ENCODE data around the gene SLC52A1. TPM values are rescaled to one million over a fixed set of nuclear protein-coding genes. Genes with fewer than 3 reads are reported as not detected.

Gene SLC52A1
- total and polyA plus RNA-seq, 2 of the 13 experiments (the other 11 are each of a cell fraction or from before 2014, with no cell fraction given) = 0.03 to 0.13 TPM

DNA sequence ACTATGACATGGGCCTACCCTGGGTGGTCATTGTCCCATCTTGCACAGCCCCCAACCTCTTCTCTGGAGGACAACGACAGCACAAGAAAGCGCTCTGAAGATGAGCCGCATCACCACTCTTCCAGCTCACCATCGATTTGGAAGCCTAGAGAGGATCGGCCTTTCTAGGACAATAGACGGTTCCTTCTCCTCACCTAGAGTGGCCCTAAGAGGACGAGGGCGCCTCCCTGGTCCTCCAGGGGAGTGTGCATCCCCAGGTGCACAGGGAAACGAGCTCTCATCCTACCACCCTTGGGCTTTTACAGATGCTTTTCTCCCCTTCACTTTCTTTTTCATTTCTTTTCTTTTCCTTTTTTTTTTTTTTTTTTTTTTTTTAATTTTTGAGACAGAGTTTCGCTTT, 20.3 kb upstream of the SLC52A1 start:
- WGBS (ENCODE audit: low lambda C conversion rate) = 53% methylated on average over 7 of the region's 10 CpGs
- H3K4me3 ChIP-seq (replicated peaks in 1 of 3; ENCODE audit: insufficient read depth in 1 of 3, low read depth in 2 of 3, low read length in 3 of 3) = peak overlapping the region in 1 of 3 experiments; percentile 34; a peak in 1 of 6 replicates
- no peak overlapping the region for H3K27ac ChIP-seq (ENCODE audit: extremely low read length, insufficient read depth, low read length)
- H4K20me1 ChIP-seq (ENCODE audit: insufficient read depth, low read length) = no peaks in the 10 kb centered on the region
- no peaks in the 10 kb centered on the region for H3K36me3 ChIP-seq (replicated peaks in 1 of 2; ENCODE audit: control insufficient read depth in 1 of 2, insufficient read depth in 2 of 2, low read length in 2 of 2)
- BruUV-seq (replicated peaks) = no TSS peak
- ATAC-seq (peak; percentile 67), DNase-seq (ENCODE audit: low spot score) (peak; percentile 34), FAIRE-seq (no peak)
- peak overlapping the region; percentile 44; the same call in 1 of the 2 replicates for H3K4me2 ChIP-seq (ENCODE audit: low read depth, low read length)
- no peaks in the 10 kb centered on the region for H3K27me3 ChIP-seq (ENCODE audit: control insufficient read depth in 1 of 2, insufficient read depth in 2 of 2, low read length in 2 of 2)
- no peaks in the 10 kb centered on the region for H3K9me3 ChIP-seq (ENCODE audit: low read length)
- H3K9ac ChIP-seq (ENCODE audit: insufficient read depth, low read depth, low read length) = no peak overlapping the region
- no peak overlapping the region for H2AFZ ChIP-seq (ENCODE audit: low read length)
- H3K4me1 ChIP-seq (ENCODE audit: insufficient read depth, low read length) = peaks cover 11% of the 10 kb centered on the region
- intact Hi-C loops (cut with micrococcal nuclease; ENCODE audit: unreplicated experiment) (no loop called here), in situ Hi-C loops (cut with HindIII; ENCODE audit: extremely low pct_ligation_motif_present, low pct_unique_long_range_greater_than_20kb) (loop anchor here (10.0 kb wide), 1 partner anchor 151 kb away; the partner anchor contains the start of gene CHRNE)
- TF ChIP-seq, protein P1, sequence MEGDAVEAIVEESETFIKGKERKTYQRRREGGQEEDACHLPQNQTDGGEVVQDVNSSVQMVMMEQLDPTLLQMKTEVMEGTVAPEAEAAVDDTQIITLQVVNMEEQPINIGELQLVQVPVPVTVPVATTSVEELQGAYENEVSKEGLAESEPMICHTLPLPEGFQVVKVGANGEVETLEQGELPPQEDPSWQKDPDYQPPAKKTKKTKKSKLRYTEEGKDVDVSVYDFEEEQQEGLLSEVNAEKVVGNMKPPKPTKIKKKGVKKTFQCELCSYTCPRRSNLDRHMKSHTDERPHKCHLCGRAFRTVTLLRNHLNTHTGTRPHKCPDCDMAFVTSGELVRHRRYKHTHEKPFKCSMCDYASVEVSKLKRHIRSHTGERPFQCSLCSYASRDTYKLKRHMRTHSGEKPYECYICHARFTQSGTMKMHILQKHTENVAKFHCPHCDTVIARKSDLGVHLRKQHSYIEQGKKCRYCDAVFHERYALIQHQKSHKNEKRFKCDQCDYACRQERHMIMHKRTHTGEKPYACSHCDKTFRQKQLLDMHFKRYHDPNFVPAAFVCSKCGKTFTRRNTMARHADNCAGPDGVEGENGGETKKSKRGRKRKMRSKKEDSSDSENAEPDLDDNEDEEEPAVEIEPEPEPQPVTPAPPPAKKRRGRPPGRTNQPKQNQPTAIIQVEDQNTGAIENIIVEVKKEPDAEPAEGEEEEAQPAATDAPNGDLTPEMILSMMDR (CRISPR knock-in tag; IDR thresholded peaks at IDR 0.05) = peak; percentile 49
- TF ChIP-seq, protein P2, sequence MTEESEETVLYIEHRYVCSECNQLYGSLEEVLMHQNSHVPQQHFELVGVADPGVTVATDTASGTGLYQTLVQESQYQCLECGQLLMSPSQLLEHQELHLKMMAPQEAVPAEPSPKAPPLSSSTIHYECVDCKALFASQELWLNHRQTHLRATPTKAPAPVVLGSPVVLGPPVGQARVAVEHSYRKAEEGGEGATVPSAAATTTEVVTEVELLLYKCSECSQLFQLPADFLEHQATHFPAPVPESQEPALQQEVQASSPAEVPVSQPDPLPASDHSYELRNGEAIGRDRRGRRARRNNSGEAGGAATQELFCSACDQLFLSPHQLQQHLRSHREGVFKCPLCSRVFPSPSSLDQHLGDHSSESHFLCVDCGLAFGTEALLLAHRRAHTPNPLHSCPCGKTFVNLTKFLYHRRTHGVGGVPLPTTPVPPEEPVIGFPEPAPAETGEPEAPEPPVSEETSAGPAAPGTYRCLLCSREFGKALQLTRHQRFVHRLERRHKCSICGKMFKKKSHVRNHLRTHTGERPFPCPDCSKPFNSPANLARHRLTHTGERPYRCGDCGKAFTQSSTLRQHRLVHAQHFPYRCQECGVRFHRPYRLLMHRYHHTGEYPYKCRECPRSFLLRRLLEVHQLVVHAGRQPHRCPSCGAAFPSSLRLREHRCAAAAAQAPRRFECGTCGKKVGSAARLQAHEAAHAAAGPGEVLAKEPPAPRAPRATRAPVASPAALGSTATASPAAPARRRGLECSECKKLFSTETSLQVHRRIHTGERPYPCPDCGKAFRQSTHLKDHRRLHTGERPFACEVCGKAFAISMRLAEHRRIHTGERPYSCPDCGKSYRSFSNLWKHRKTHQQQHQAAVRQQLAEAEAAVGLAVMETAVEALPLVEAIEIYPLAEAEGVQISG (CRISPR knock-in tag; IDR thresholded peaks at IDR 0.05) = peak; percentile 99
- TF ChIP-seq ZNF878 (CRISPR knock-in tag; IDR thresholded peaks at IDR 0.05) (no peak), ZNF772 (CRISPR knock-in tag; IDR thresholded peaks at IDR 0.05) (no peak), ZNF549 (CRISPR knock-in tag; IDR thresholded peaks at IDR 0.05) (no peak), ZMYM4 (CRISPR knock-in tag; IDR thresholded peaks at IDR 0.05) (peak; percentile 45; the same call in 1 of the 2 replicates), ETV6 (CRISPR knock-in tag; conservative IDR thresholded peaks at IDR 0.05) (no peak)
- TF ChIP-seq, protein P3, sequence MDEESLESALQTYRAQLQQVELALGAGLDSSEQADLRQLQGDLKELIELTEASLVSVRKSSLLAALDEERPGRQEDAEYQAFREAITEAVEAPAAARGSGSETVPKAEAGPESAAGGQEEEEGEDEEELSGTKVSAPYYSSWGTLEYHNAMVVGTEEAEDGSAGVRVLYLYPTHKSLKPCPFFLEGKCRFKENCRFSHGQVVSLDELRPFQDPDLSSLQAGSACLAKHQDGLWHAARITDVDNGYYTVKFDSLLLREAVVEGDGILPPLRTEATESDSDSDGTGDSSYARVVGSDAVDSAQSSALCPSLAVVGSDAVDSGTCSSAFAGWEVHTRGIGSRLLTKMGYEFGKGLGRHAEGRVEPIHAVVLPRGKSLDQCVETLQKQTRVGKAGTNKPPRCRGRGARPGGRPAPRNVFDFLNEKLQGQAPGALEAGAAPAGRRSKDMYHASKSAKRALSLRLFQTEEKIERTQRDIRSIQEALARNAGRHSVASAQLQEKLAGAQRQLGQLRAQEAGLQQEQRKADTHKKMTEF (CRISPR knock-in tag; IDR thresholded peaks at IDR 0.05) = no peak
- POLR2A ChIA-PET = interaction anchor here (1.1 kb wide), 1 partner anchor 68 kb away, joined by 4 read pairs; the partner anchor contains the start of gene CAMTA2
- H3K79me2 ChIP-seq (ENCODE audit: insufficient read depth, low read length) = no peaks in the 10 kb centered on the region
- CTCF ChIA-PET (ENCODE audit: low intra/inter-chr PET ratio, low total read pairs) = no interaction called here

Measured in HepG2 (cell line).